Measurements from ENCODE around the gene GZMA.

DNA sequence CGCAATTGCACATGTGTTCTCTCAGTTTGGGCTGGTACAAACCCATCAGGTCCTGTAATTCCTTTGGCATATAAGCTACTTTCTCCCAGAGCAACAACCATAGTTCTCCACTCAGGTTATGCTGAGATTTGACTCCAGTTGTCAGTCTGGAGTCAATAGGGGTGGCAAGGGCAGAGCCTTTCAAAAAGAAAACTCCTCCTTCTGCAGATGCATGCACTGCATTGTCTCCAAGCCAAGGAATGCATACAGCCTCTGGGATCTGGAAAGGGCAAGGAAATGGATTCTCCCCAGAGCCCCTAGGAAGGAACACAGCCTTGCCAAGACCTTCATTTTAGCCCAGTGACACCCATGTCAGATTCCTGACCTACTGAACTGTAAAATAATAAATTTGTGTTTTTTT is 31.0 kb upstream of the GZMA start:
- TF ChIP-seq, protein P1, sequence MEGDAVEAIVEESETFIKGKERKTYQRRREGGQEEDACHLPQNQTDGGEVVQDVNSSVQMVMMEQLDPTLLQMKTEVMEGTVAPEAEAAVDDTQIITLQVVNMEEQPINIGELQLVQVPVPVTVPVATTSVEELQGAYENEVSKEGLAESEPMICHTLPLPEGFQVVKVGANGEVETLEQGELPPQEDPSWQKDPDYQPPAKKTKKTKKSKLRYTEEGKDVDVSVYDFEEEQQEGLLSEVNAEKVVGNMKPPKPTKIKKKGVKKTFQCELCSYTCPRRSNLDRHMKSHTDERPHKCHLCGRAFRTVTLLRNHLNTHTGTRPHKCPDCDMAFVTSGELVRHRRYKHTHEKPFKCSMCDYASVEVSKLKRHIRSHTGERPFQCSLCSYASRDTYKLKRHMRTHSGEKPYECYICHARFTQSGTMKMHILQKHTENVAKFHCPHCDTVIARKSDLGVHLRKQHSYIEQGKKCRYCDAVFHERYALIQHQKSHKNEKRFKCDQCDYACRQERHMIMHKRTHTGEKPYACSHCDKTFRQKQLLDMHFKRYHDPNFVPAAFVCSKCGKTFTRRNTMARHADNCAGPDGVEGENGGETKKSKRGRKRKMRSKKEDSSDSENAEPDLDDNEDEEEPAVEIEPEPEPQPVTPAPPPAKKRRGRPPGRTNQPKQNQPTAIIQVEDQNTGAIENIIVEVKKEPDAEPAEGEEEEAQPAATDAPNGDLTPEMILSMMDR (IDR thresholded peaks at IDR 0.05) = no peak
- TF ChIP-seq POLR2A (IDR thresholded peaks at IDR 0.05) = no peak
